HG02610 (cell line): ENCODE data around the gene LIPI.
"Not testable (repeated sequence)": the region's sequence is repeated elsewhere in the genome, so short reads cannot be mapped to it uniquely, and the experiment has no call there.

Experiments used
- ATAC-seq: cut with Tn5 transposase; IDR thresholded peaks from one replicate; pipeline ENCODE4 v1.9.1; 2021; ENCODE audit warnings: mild to moderate bottlenecking, moderate library complexity; ENCODE audit not compliant: unreplicated experiment

Gene LIPI

GRCh38 chr21:14120091-14120734 is 90.5 kb downstream of the LIPI start:
- peak; percentile 52 for ATAC-seq

- no peak for ATAC-seq
These were observed 91.7 kb downstream of the LIPI start for GRCh38 chr21:14119038-14119437.

- ATAC-seq: peak; percentile 89
These were observed 94.7 kb downstream of the LIPI start for GRCh38 chr21:14116080-14116481.

- ATAC-seq: no peak
These were observed 95.1 kb downstream of the LIPI start for GRCh38 chr21:14115646-14116045.

- no peak for ATAC-seq
These were observed 96.5 kb downstream of the LIPI start for GRCh38 chr21:14114251-14114650.

- ATAC-seq: not testable (repeated sequence)
These were observed 106.2 kb downstream of the LIPI start for GRCh38 chr21:14104564-14104963.

GRCh38 chr21:14099570-14099969 is 111.2 kb downstream of the LIPI start:
- ATAC-seq: no peak

GRCh38 chr21:14097881-14098499 is 112.8 kb downstream of the LIPI start:
- ATAC-seq: no peak

- ATAC-seq: no peak
These were observed 114.2 kb downstream of the LIPI start for GRCh38 chr21:14096577-14096976.

GRCh38 chr21:14096172-14096571 is 114.6 kb downstream of the LIPI start:
- ATAC-seq: peak; percentile 64

- ATAC-seq: no peak
These were observed 115.7 kb downstream of the LIPI start for GRCh38 chr21:14095056-14095455.

GRCh38 chr21:14092834-14093560 is 117.8 kb downstream of the LIPI start:
- ATAC-seq: no peak

- not testable (repeated sequence) for ATAC-seq
These were observed 120.6 kb downstream of the LIPI start for GRCh38 chr21:14090184-14090583.

- no peak for ATAC-seq
These were observed 122.4 kb downstream of the LIPI start for GRCh38 chr21:14088391-14088790.

- peak; percentile 84 for ATAC-seq
These were observed 124.2 kb downstream of the LIPI start for GRCh38 chr21:14086553-14086952.

- ATAC-seq: no peak
These were observed 126.1 kb downstream of the LIPI start for GRCh38 chr21:14084701-14085100.

GRCh38 chr21:14084068-14084501 is 126.7 kb downstream of the LIPI start:
- no peak for ATAC-seq

GRCh38 chr21:14080764-14081096 is 130.0 kb downstream of the LIPI start:
- no peak for ATAC-seq

GRCh38 chr21:14080040-14080763 is 130.6 kb downstream of the LIPI start:
- ATAC-seq: no peak

- no peak for ATAC-seq
These were observed 131.9 kb downstream of the LIPI start for GRCh38 chr21:14078746-14079375.
